HL-60 (cell line): ENCODE data around the gene SPATA46.

Experiments
- CTCF ChIP-seq: IDR thresholded peaks from one replicate; pipeline ENCODE4 v1.5.1; 2011; ENCODE audit warnings: low read length, control low read depth, inconsistent platforms; ENCODE audit not compliant: insufficient read depth
- GABPA ChIP-seq: IDR thresholded peaks from 2 replicates; pipeline ENCODE4 v1.6.1; 2012; ENCODE audit warnings: low read depth
- POLR2AphosphoS5 ChIP-seq: IDR thresholded peaks from 2 replicates; pipeline ENCODE4 v1.6.1; 2012; ENCODE audit warnings: low read depth

- TF ChIP-seq CTCF (no peak), POLR2AphosphoS5 (no peak), GABPA (no peak)
Measured at GRCh38 chr1:162358928-162359327, 17.7 kb downstream of the SPATA46 start.
